IMR-90 (cell line): ENCODE measurements around the gene SATB2.

Experiments used
- CTCF ChIP-seq: conservative IDR thresholded peaks from 2 replicates; pipeline ENCODE4 v1.5.1; 2012; ENCODE audit warnings: mild to moderate bottlenecking, low read depth, low read length, improper control_type of control experiment
- MXI1 ChIP-seq: IDR thresholded peaks from 2 replicates; pipeline ENCODE4 v1.6.1; 2012; ENCODE audit warnings: low read depth, mild to moderate bottlenecking, low read length, moderate library complexity, borderline replicate concordance
- POLR2A ChIP-seq: IDR thresholded peaks from 2 replicates; pipeline ENCODE4 v1.6.1; 2012; ENCODE audit warnings: mild to moderate bottlenecking, low read depth, low read length
- SMC3 ChIP-seq: fragments of 150-350 bp; IDR thresholded peaks from 2 replicates; pipeline ENCODE4 v1.6.1; 2016; ENCODE audit warnings: low read depth, mild to moderate bottlenecking, antibody characterized with exemption, low read length, moderate library complexity

GRCh38 chr2:199282309-199282708 is 175.4 kb downstream of the SATB2 start:
- no peak for TF ChIP-seq CTCF
- no peak for TF ChIP-seq POLR2A
- no peak for TF ChIP-seq MXI1
- TF ChIP-seq SMC3 = no peak
